GM19043 (cell line): ENCODE results near the gene PRDM7.
A peak's percentile ranks its signal among the peaks of the same experiment; 100 is the strongest.
"Not testable (repeated sequence)": the region's sequence is repeated elsewhere in the genome, so short reads cannot be mapped to it uniquely, and the experiment has no call there.

Experiments
- ATAC-seq: cut with Tn5 transposase; IDR thresholded peaks from one replicate; pipeline ENCODE4 v1.9.1; 2021; ENCODE audit warnings: low read depth; ENCODE audit not compliant: unreplicated experiment

PRDM7 gene

GRCh38 chr16:90077240-90077756 is at the start of gene PRDM7:
PRDM7 (minus strand) TSS chr16:90077331; CDS start chr16:90075910, 1,421 bp downstream.
- ATAC-seq = peak; percentile 85

DNA sequence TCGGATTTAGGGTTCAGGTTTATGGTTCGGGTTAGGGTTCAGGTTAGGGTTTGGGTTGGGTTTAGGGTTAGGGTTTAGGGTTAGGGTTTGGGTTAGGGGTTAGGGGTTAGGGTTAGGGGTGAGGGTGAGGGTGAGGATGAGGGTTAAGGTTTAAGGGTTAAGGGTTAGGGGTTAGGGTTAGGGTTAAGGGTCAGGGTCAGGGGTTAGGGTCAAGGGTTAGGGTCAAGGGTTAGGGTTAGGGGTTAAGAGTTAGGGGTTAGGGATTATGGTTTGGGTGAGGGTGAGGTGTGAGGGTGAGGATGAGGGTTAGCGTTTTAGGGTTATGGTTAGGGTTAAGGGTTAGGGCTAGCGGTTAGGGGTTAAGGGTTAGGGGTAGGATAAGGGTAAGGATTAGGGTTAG is 44.7 kb upstream of the PRDM7 start:
- ATAC-seq = not testable (repeated sequence)

DNA sequence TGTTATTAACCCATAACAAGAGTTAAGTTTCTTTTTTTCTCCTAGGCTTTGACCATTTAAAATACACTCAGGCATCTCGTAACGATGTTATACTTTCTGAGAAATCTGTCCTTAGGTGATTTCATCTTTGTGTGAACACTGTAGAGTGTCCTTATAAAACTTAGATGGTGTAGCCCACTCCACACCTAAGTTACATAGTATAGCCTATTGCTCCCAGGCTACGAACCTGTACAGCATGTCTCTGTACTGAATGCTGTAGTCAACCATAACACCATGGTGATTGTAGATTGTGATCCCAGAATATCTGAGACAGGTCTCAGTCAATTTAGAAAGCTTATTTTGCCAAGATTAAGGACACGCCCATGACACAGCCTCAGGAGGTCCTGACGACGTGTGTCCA is 30.5 kb upstream of the PRDM7 start:
- ATAC-seq = not testable (repeated sequence)

GRCh38 chr16:90107060-90107459 is 29.9 kb upstream of the PRDM7 start:
- not testable (repeated sequence) for ATAC-seq

GRCh38 chr16:90106271-90106670 is 29.1 kb upstream of the PRDM7 start:
- not testable (repeated sequence) for ATAC-seq

GRCh38 chr16:90104725-90105124 is 27.6 kb upstream of the PRDM7 start:
- not testable (repeated sequence) for ATAC-seq

DNA sequence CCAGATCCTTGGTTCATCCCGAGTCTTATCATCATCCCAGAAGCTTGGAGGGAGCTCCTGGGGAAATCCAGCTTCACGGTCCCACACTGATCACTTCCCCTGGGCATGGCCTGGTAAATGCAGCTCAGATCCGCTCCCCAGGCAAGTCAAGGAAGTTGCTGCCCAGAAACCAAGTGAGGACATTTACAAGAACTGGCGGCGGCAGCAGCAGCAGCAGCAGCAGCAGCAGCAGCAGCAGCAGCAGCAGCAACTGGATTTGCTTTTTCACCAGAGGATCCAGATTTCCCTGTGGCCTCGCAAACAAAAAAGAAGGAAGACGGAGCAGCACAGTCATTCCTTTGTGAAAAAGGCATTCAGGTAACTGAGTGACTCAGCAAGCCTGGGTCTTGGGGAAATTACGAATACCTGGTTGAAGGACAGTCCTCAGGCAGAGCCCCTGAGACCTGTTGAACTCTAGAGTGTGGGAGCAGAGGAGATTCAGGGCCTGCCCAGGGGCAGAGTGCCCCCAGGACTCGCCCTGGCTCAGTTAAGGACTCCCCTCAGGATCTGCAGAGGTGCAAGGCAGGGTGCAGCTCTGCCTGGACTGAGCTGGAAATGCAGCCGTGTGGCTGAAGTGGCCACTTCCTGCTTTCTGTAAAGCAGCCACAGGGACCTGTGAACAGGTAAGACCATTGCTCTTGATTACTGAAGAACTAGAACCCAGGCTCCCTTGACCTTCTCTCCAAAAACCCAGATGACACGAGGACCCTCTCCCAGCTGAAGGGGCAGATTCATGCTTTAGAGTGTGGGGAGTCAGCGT is 25.2 kb upstream of the PRDM7 start:
- ATAC-seq = not testable (repeated sequence)

- not testable (repeated sequence) for ATAC-seq
Measured at GRCh38 chr16:90101332-90101731, 24.2 kb upstream of the PRDM7 start.

DNA sequence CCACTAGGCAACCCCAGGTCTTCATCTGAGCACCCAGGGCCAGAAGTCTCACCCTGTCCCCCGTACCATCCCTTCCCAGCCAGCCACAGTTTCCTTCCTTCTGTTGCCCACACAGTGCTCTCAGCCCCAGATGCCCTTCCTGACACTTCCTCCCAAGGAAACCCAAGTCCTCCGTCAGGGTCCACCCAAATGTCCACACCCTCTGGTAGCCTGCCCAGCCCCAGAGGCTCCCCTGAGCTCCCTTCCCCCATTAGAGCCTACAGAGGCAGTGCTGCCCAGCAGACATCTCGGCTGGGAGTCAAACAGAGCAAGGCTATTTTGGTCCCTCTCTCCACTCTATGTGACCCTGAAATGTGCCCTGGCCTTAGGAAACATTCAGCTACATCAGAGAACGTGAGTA is 23.7 kb upstream of the PRDM7 start:
- not testable (repeated sequence) for ATAC-seq

DNA sequence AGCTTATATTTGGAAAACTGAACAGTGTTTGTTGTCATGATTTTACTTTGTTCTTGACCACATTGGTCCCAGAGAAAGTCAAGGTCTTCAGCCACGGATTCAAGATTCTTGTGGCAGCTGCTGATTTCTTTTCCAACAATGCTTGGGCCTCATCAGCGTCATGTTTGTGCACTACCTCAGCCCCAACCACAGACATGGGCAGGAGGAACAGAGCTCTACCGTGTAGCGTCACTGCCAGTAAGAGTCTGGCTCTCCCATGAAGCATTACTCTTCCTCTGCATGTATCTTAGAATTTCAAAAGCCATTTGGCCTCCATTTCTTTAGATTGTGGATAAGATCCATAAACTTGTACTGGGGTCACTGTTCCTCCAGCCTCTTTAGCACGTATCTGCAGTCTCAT is 23.1 kb upstream of the PRDM7 start:
- not testable (repeated sequence) for ATAC-seq

GRCh38 chr16:90098936-90099335 is 21.8 kb upstream of the PRDM7 start:
- ATAC-seq = not testable (repeated sequence)

DNA sequence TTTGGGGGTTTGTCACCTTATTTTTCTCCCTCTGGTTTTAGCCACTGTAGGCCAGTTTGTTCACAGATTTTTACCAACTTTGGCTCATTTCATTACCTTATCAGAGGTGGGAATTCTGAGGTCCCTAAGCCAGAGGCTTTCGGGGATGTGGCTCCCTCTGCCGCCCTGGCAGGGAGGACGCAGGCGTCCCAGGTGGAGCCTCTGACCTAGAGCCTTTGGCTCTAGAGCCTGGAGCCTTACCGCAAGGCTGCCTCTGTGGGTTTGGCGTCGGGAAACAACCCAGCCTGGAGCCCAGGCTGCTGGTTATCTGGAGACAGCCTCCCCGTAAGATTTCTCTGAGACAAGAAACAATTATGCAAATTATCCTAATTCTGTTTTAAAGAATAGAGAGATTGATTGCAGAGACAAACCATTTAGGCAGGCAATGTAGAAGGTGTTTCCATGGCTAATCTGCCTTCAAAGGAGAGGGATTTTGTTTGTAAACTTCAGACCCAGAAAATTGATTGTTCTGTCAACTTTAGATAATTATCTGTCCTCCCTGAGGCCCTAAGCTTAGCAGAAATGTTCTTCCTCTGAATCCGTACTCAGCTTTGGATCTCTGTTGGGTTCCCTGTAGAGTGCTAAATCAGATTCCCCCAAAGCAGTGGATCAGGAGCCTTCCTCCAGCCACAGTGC is 20.0 kb upstream of the PRDM7 start:
- not testable (repeated sequence) for ATAC-seq

DNA sequence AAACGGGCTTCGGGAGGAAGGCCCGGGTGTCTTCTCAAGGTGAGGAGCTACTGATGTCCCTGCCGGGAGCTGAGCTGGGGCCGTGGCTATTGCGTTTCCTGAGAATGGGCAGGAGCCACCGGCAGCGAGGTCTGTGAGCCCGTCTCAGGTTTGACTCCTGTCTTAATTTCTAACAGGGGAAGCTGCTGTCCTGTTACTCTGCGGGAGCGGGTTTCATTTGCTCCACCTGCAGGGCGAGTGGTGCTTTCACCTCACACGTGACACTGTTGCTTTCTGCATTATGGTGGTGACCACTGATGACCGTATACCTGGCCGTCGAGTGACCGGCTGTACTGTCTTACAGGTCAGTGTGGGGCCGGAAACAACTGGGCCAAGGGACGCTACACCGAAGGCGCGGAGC is 17.7 kb upstream of the PRDM7 start:
- ATAC-seq = not testable (repeated sequence)

GRCh38 chr16:90094296-90094695 is 17.2 kb upstream of the PRDM7 start:
- not testable (repeated sequence) for ATAC-seq

- not testable (repeated sequence) for ATAC-seq
Measured at GRCh38 chr16:90093799-90094198, 16.7 kb upstream of the PRDM7 start.

- ATAC-seq = not testable (repeated sequence)
Measured at GRCh38 chr16:90092781-90093180, 15.7 kb upstream of the PRDM7 start.

DNA sequence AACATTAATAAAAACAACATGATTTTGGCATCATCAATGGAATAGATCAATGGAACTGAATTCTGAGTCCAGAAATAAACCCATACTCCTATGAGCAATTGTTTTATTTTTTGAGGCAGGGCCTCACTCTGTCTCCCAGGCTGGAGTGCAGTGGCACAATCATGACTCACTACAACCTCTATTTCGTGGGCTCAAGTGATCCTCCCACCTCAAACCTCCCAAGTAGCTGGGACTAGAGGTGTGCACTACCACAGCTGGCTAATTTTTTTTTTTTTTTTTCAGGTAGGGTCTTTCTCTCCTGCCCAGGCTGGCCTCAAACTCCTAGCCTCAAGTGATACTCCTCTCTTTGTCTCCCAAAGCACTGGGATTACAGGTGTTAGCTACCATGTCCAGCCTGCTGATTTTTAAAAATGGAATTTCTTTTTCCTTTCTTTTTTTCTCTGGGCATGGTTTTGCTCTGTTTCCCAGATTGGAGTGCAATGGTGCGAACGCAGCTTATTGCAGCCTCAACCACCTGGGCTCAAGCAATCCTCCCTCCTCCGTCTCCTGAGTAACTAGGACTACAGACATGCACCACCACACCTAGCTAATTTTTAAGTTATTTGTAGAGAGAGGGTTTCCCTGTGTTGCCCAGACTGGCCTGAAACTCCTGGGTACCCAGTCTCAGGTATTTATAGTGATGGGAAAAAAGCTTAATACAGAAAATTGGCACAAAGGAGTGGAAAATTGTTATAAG is 7.3 kb upstream of the PRDM7 start:
- no peak for ATAC-seq

- no peak for ATAC-seq
Measured at GRCh38 chr16:90083139-90083538, 6.0 kb upstream of the PRDM7 start.

DNA sequence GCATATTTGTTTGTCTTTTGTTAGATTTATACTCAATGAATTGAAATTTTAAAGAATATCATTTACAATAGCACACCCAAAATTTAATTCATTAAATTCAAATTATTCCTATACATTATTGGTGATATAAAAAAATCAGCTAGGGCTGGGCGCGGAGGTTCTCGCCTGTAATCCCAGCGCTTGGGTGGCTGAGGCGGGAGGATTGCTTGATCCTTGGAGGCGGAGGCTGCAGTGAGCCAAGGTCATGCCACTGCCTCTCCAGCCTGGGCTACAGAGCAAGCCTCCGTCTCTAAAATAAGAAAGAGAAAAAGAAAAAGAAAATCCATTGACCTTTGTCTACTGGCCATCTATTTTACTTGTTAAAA is 4.5 kb upstream of the PRDM7 start:
- ATAC-seq = no peak

GRCh38 chr16:90078579-90078895 is 1.4 kb upstream of the PRDM7 start:
- no peak for ATAC-seq
